Measurements from ENCODE around the gene CFLAR.

Gene CFLAR

DNA sequence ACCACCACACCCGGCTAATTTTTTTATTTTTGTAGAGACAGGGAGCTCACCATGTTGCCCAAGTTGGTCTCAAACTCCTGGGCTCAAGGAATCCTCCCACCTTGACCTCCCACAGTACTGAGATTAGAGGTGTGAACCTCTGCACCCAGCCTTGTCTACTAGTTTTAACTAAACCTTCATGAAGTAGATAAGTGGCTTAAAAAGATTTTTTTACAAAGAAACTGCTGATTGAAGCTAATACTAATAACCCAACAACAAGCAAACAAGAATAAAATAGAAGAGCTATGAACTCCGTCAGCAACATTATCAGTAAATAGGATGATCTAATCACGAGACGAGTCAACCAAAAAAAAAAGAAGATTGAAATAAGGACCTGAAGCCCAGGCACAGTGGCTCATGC, 25.4 kb upstream of the CFLAR start (continued):
- TF ChIP-seq ZNF148 (tag by site-specific recombination; IDR thresholded peaks at IDR 0.05; ENCODE audit: borderline replicate concordance) (no peak), BCL11A (tag by site-specific recombination; IDR thresholded peaks at IDR 0.05; ENCODE audit: low read depth) (no peak), HIC1 (tag by site-specific recombination; IDR thresholded peaks at IDR 0.05) (no peak)

GRCh38 chr2:201093573-201093972, 22.4 kb upstream of the CFLAR start:
- CTCF ChIA-PET, result no interaction called here
- TF ChIP-seq ZBTB1 (tag by site-specific recombination; IDR thresholded peaks at IDR 0.05), result no peak
- TF ChIP-seq ZNF302 (tag by site-specific recombination; IDR thresholded peaks at IDR 0.05; ENCODE audit: low read depth), result no peak
- no peak for TF ChIP-seq ZNF48 (tag by site-specific recombination; IDR thresholded peaks at IDR 0.05)
- no peak for TF ChIP-seq YY2 (tag by site-specific recombination; IDR thresholded peaks at IDR 0.05)
- TF ChIP-seq ZBTB20 (tag by site-specific recombination; IDR thresholded peaks at IDR 0.05), result no peak
- TF ChIP-seq ZNF623 (tag by site-specific recombination; IDR thresholded peaks at IDR 0.05), result no peak
- TF ChIP-seq HOXA7 (CRISPR knock-in tag; IDR thresholded peaks at IDR 0.05; ENCODE audit: borderline replicate concordance), result no peak
- TF ChIP-seq ZNF433 (tag by site-specific recombination; IDR thresholded peaks at IDR 0.05; ENCODE audit: low read depth), result no peak
- TF ChIP-seq ZNF202 (tag by site-specific recombination; IDR thresholded peaks at IDR 0.05; ENCODE audit: borderline replicate concordance), result no peak
- TF ChIP-seq ZNF391 (tag by site-specific recombination; IDR thresholded peaks at IDR 0.05; ENCODE audit: borderline replicate concordance, low read depth), result no peak
- no peak for TF ChIP-seq ZNF513 (tag by site-specific recombination; IDR thresholded peaks at IDR 0.05)
- TF ChIP-seq, protein P1, sequence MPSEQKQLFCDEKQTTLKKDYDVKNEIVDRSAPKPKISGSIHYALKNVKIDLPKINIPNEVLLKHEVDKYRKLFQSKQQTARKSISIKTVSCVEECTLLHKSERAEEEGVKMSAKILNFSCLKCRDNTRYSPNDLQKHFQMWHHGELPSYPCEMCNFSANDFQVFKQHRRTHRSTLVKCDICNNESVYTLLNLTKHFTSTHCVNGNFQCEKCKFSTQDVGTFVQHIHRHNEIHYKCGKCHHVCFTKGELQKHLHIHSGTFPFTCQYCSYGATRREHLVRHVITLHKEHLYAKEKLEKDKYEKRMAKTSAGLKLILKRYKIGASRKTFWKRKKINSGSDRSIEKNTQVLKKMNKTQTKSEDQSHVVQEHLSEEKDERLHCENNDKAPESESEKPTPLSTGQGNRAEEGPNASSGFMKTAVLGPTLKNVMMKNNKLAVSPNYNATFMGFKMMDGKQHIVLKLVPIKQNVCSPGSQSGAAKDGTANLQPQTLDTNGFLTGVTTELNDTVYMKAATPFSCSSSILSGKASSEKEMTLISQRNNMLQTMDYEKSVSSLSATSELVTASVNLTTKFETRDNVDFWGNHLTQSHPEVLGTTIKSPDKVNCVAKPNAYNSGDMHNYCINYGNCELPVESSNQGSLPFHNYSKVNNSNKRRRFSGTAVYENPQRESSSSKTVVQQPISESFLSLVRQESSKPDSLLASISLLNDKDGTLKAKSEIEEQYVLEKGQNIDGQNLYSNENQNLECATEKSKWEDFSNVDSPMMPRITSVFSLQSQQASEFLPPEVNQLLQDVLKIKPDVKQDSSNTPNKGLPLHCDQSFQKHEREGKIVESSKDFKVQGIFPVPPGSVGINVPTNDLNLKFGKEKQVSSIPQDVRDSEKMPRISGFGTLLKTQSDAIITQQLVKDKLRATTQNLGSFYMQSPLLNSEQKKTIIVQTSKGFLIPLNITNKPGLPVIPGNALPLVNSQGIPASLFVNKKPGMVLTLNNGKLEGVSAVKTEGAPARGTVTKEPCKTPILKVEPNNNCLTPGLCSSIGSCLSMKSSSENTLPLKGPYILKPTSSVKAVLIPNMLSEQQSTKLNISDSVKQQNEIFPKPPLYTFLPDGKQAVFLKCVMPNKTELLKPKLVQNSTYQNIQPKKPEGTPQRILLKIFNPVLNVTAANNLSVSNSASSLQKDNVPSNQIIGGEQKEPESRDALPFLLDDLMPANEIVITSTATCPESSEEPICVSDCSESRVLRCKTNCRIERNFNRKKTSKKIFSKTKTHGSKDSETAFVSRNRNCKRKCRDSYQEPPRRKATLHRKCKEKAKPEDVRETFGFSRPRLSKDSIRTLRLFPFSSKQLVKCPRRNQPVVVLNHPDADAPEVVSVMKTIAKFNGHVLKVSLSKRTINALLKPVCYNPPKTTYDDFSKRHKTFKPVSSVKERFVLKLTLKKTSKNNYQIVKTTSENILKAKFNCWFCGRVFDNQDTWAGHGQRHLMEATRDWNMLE (tag by site-specific recombination; conservative IDR thresholded peaks at IDR 0.05; ENCODE audit: low read depth), result no peak
- TF ChIP-seq ZNF544 (tag by site-specific recombination; IDR thresholded peaks at IDR 0.05), result no peak
- TF ChIP-seq GFI1B (tag by site-specific recombination; IDR thresholded peaks at IDR 0.05), result no peak
- no peak for TF ChIP-seq YY1 (tag by site-specific recombination; IDR thresholded peaks at IDR 0.05)
- no peak for TF ChIP-seq ZSCAN30 (tag by site-specific recombination; IDR thresholded peaks at IDR 0.05)
- TF ChIP-seq ZNF837 (tag by site-specific recombination; IDR thresholded peaks at IDR 0.05), result no peak
- no peak for TF ChIP-seq ZNF600 (tag by site-specific recombination; IDR thresholded peaks at IDR 0.05)
- H3K9me3 ChIP-seq (ENCODE audit: control insufficient read depth, insufficient read depth, low read depth, low read length), result no peaks in the 10 kb centered on the region
- H3K4me1 ChIP-seq (ENCODE audit: control insufficient read depth, insufficient read depth, low read length), result no peaks in the 10 kb centered on the region
- peaks cover 8 to 11% of the 10 kb centered on the region in 2 experiments for H3K36me3 ChIP-seq (ENCODE audit: control insufficient read depth in 2 of 2, insufficient read depth in 1 of 2, low read length in 2 of 2)
- H3K4me3 ChIP-seq (ENCODE audit: low read depth, low read length), result no peak overlapping the region
- POLR2A ChIA-PET, result no interaction called here
- no peak overlapping the region for H3K27ac ChIP-seq (ENCODE audit: extremely low read depth, low read depth, low read length)

Data from HEK293 (cell line).